ENCODE results near the gene JPH2.
A peak's percentile ranks its signal among the peaks of the same experiment; 100 is the strongest.

DNA sequence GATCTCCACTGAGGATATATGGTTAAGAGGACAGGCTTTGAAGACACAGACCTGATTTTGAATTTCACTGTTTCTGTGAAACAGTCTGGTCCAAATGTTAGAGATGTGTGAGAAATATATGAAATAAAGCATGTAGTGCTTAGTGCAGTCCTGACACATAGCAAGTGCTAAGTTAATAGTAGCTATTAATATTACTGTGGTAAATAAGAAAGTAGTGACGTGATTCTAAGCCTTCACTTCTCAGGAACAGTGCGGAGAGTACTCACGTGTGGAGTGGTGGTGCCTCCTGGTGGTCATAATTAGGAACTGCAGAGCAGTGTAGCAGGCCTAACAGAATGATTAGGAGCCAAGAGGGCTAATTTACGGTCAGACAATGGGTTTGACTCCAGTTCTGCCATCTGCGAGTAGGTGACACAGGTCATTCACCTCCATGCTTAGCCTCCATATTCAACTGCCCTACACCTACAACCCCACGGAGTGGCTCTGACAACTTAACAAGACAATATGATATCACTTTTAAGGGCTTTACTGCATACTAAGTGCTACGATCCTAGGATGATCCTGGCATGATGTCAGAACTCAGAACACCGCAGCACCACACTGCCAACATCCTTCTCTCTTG, 106.2 kb downstream of the JPH2 start:
- TF ChIP-seq, protein P1, sequence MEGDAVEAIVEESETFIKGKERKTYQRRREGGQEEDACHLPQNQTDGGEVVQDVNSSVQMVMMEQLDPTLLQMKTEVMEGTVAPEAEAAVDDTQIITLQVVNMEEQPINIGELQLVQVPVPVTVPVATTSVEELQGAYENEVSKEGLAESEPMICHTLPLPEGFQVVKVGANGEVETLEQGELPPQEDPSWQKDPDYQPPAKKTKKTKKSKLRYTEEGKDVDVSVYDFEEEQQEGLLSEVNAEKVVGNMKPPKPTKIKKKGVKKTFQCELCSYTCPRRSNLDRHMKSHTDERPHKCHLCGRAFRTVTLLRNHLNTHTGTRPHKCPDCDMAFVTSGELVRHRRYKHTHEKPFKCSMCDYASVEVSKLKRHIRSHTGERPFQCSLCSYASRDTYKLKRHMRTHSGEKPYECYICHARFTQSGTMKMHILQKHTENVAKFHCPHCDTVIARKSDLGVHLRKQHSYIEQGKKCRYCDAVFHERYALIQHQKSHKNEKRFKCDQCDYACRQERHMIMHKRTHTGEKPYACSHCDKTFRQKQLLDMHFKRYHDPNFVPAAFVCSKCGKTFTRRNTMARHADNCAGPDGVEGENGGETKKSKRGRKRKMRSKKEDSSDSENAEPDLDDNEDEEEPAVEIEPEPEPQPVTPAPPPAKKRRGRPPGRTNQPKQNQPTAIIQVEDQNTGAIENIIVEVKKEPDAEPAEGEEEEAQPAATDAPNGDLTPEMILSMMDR (IDR thresholded peaks at IDR 0.05; ENCODE audit: insufficient read depth, low read depth, low read length), result peak; percentile 100
- no peak for TF ChIP-seq EZH2 (IDR thresholded peaks at IDR 0.05; ENCODE audit: insufficient read depth, low read length)
